Hematopoietic multipotent progenitor cell treated with erythropoietin and hydrocortisone succinate and interleukin-3 and kit ligand, for 4 days (in vitro differentiated cells): ENCODE measurements around the gene GRIN3B.
A peak's percentile ranks its signal among the peaks of the same experiment; 100 is the strongest.

ENCODE experiments used
- DNase-seq: peaks from one replicate; pipeline ENCODE4 v3.0.0-alpha.2; 2015

GRIN3B gene

GRCh38 chr19:964761-965694 lies 35.2 kb upstream of the GRIN3B start:
- no peak for DNase-seq

GRCh38 chr19:966485-967088 lies 33.6 kb upstream of the GRIN3B start:
- no peak for DNase-seq

GRCh38 chr19:970695-971094 lies 29.5 kb upstream of the GRIN3B start:
- no peak for DNase-seq

- DNase-seq: no peak
Observed at GRCh38 chr19:971795-972194, 28.4 kb upstream of the GRIN3B start.

GRCh38 chr19:972281-972680 lies 27.9 kb upstream of the GRIN3B start:
- DNase-seq: no peak

- DNase-seq: no peak
Observed at GRCh38 chr19:973726-974563, 26.3 kb upstream of the GRIN3B start.

GRCh38 chr19:974564-975257 lies 25.5 kb upstream of the GRIN3B start:
- DNase-seq: no peak

- no peak for DNase-seq
Observed at GRCh38 chr19:976476-976875, 23.7 kb upstream of the GRIN3B start.

GRCh38 chr19:977058-977464 lies 23.2 kb upstream of the GRIN3B start:
- no peak for DNase-seq

- DNase-seq: no peak
Observed at GRCh38 chr19:979318-979741, 20.9 kb upstream of the GRIN3B start.

- no peak for DNase-seq
Observed at GRCh38 chr19:980133-980998, 19.9 kb upstream of the GRIN3B start.

GRCh38 chr19:982567-983170 lies 17.6 kb upstream of the GRIN3B start:
- DNase-seq: peak; percentile 82

- DNase-seq: peak; percentile 97
Observed at GRCh38 chr19:984165-984967, 15.9 kb upstream of the GRIN3B start, which contains the start of gene WDR18. Gene WDR18 (plus strand): TSS chr19:984345. CDS start chr19:984354, 9 bp downstream.

GRCh38 chr19:986083-986482 lies 14.1 kb upstream of the GRIN3B start:
- DNase-seq: no peak

GRCh38 chr19:988081-988480 lies 12.1 kb upstream of the GRIN3B start:
- DNase-seq: no peak

- no peak for DNase-seq
Observed at GRCh38 chr19:988510-988909, 11.7 kb upstream of the GRIN3B start.

GRCh38 chr19:989381-990081 lies 10.7 kb upstream of the GRIN3B start:
- peak; percentile 8 for DNase-seq

- DNase-seq: no peak
Observed at GRCh38 chr19:990119-990571, 10.1 kb upstream of the GRIN3B start.

- DNase-seq: no peak
Observed at GRCh38 chr19:990746-991145, 9.5 kb upstream of the GRIN3B start.
